GM19372 (cell line): ENCODE results near the gene CDH13.

Experiments used
- ATAC-seq: cut with Tn5 transposase; IDR thresholded peaks from one replicate; pipeline ENCODE4 v1.9.1; 2021; ENCODE audit warnings: mild to moderate bottlenecking, low read depth, moderate library complexity; ENCODE audit not compliant: unreplicated experiment

Gene CDH13

DNA sequence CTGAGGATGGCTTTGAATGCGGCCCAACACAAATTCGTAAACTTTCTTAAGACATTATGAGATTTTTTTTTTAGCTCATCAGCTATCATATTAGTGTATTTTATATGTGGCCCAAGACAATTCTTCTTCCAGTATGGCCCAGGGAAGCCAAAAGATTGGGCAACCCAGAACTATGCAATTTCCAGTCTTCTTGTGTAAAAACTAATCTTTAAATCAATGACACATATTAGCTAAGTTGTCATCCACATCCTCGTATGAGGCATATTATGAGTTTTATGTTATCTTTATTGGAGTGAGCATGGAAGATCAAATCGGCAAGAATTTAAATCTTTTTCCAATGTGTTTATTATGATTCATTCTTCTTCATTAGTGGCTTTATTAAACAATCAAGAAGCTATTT, 982.4 kb downstream of the CDH13 start:
- ATAC-seq = no peak

DNA sequence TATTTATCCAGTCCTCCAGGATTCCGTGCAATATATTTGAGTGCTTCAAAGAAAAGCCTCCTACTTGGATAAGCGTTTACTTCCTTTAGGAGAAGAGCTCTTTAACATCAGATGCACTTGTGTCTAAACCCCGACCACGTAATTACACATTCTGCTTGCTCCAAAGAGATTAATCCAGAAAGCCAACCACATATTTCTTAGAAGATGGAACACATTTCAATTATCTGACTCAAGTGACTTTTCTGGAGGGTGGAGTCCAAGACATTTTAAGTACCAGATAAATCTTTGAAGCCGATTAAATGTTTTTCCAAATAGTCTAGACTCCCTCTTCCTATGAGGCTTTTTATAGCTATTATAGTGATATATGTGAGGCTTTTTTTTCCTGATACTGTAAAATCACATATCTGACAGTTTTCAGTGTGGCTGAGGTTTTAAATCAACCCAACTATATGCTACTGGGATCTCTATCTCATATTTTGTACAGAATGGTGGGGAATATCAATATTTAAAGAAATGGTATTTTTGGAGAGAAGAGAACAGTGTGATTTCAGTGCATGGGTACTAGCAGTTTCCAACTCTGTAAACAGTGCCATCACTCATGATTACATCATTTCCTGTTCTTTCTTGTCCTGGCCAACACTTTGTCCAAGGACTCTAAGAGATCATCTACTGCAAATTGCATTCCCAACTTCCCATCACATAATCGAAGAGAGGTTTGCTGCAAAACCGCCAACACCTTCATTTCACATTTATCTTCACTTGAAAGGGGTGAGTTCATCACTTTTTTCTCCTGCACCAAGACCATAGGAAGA, 988.6 kb downstream of the CDH13 start:
- ATAC-seq = no peak

DNA sequence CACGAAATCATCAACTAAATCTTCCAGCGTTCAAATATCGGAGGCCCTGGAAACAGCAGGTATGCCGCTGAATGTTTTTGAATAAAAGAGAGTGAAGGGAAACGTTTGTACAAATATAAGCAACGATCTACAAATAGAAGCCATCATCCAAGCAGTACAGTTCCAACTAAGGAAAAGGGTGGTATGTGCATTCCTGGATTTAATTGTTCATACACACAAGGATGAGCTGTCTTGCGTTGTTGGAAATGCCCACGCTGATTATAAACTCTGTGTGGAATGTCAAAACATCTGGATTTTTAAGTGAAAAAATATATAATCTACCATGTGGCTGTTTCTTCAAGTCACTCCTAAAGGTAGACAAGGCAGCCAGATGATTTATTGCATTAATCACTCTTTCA, 989.2 kb downstream of the CDH13 start:
- no peak for ATAC-seq

DNA sequence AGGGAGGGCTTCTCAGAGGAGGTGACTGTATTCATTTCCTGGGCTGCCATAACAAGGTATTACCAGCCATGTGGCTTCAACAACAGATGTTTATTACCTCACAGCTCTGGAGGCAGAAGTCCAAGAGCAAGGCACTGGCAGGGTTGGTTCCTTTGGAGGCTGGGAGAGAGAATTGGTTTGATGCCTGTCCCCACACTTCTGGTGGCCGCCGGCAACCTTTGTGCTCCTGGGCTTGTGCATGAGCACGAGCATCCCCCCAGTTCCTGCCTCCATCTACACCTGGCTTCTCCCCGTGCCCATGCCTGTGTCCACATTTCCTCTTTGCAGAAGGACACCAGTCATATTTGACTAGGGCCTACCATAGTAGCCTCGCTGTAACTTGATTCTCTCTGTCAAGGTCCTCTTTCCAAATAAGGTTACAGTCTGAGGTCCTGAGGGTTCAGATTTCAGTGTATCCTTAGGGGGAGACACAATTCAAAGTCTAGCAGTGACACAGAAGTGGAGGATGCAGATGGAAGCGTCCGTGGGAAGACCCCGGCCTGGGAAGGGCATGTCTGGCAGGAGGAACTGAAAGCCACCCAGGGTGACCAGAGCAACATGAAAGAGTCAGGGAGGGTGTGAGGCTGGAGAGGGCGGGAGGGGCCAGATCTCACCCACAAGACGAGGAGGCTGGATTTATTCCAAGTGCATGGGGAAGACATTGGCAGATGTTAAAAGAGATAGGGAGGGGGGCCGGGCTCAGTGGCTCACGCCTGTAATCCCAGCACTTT, 992.8 kb downstream of the CDH13 start:
- ATAC-seq = no peak

DNA sequence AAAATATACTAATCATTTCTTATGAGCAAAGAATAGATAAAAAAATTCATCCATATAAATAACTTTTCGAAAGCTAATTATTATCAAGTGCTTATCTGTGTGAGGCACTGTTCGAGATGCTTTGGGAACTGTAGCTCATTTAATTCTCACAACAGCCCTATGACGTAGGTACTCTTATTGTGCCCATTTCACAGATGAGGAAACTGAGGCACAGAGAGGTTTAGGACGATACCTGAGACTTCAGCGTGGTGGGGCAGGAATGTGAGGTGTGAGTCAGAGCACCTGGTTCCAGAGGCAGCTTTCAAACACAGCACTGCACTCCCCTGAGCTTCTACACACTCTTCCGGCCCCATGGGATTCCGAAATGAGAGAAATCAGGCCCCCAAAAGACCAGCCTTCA, 995.2 kb downstream of the CDH13 start:
- no peak for ATAC-seq

DNA sequence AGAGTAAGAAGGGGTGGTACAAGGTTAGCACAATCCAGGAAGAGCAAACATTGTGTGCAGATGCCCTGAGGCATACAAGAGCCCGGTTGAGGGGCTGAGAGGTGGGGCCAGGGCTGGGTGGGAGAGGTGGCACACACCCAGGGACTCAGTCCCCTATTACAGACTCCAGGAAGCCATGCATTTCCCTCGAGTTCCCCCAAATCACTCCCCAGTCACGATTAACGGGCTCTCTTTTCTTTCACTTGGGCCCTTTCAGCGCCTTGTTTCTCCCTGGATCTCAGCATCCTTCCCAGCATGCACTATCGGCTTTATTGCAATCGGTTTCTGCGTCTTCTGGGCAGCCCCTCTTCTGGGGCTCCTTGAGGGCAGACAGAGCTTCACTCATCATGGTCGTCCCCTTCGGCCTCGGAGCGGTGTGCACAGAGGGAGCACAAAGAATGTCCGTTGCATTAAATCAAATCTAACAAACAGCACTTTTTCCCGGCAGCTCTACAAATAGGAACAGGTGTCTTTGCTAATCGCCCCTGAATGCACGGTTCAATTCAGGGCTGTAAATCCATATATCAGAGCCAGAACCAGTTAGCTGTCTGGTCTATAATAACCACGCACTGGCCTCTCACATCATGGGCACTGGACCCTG, 996.4 kb downstream of the CDH13 start:
- ATAC-seq = no peak

DNA sequence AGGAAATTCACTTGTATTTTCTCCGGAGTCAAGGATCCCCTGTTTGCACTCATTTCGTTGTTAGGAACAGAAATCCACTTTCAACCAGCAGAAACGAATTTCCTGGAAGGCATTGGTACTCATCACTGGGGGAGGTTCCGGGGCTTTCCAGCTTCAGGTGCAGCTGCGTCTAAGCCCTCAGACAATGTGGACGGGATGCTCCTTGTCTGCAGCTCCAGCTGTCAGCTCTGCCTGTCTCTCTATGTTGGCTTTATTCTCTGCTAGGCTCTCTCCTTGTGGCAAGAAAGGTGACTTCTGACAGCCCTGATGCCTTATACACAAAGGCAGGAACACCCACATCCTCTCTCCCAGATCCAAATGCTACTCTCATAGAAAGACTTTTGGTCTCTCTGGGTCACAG, 997.1 kb downstream of the CDH13 start:
- ATAC-seq = no peak

DNA sequence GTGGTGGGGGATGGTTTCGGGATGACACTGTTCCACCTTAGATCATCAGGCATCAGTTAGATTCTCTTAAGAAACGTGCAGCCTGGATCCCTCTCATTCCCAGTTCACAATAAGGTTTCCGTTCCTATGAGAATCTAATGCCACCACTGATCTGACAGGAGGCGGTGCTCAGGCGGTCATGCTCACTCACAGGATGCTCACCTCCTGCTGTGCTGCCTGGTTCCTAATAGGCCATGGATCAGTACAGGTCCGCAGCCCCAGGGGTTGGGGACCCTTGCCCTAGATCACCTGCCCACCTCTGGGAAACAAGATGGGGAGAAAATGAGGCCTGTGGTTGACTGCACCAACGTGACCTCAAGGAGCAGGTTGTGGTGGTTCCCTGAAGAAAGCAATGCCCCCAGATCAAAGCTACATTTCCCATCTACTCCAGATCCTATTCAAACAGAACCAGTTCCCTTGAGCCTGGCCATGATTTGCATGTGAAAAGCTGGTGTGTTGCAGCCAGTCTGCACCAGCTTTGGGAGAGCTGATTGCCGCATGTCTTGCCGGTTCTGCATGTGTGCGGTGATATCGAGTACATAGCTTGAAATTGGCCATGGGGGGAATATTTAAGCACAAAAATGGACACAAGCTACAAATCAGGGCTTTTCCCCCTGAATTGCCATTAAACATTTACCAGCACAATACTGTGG, 997.8 kb downstream of the CDH13 start:
- ATAC-seq = no peak

DNA sequence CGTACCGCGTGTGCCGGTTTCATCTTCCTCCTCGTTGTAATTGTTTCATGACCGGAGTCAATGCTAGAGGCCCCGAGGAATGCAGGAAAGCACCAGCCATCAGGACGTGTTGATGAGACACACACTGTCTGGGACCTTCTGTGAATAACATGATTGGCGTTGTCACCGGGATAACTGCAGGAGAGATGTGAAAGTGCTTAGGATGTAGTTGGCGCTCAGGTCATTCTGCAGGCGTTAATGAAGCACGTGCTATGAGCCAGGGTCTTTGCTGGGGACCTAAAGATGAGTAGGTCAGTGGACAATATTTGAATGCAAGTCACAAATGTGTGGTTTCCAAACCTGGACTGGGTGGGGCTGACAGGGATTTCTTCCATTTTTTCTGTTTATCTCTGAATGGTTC, 999.4 kb downstream of the CDH13 start:
- ATAC-seq = no peak

DNA sequence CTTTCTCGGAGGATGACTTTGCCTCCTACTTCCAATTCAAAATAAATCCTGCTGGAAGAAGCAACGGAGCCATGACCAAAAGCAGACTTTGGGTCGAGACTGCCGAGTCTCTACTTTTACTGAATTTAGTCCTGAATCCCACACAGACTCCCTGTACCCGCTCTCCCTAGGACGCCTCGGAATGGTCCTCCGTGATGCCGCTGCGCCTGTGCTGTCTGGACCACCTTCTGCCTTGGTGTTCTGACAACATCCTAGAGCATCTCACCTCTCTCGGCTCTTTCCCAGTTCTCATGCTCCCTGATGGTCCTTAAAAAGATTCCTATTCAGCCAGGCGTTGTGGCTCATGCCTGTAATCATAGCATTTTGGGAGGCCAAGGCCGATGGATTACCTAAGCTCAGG, 999.9 kb downstream of the CDH13 start:
- no peak for ATAC-seq

DNA sequence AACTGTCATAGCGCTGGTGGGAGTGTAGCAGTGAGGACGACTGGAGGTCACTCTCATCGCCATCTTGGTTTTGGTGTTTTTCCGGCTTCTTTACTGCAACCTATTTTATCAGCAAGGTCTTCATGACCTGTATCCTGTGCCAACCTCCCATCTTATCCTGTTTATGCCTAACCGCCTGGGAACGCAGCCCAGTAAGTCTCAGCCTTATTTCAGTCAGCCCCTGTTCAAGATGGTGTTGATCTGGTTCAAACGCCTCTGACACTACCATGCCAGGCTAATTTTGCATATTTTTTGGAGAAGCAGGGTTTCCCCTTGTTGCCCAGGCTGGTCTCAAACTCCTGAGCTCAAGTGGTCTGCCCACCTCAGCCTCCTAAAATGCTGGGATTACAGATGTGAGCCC, 1001.2 kb downstream of the CDH13 start:
- ATAC-seq = no peak

DNA sequence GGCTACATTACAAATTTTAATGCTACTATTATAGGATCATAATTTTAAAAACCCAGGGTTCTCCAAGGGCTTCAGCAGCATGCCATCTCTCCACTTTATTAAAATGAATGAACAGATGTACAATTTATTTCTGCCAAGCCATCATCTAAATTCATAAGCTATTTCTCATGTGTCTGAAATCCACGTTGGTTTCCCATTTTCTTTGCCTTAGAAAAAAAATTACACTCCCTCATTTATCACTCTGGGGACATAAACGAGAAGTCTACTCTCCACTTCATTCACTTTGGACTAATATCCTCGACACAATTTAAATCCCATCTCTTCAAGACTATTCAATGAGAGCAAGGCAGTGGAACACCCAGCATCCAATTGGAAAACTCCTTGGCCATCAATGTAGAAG, 1002.7 kb downstream of the CDH13 start:
- no peak for ATAC-seq

DNA sequence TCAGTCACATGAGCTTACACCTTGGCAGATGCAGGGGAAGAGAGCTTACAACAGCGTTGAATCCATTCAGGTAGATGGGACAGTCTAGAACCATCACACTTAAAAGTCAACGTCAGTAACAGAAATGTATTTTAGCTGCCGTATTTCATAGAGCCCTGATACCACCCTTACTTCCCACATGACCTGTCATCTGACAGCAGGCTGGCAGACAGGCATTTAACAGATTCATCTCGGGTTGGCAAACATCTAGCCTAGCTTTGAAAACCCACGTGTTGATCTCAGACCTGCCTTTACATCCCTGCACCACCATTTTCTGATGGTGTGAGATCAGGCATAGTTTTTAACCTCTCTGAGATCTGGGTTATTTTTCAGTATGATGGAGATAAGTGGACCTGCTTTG, 1003.1 kb downstream of the CDH13 start:
- no peak for ATAC-seq

DNA sequence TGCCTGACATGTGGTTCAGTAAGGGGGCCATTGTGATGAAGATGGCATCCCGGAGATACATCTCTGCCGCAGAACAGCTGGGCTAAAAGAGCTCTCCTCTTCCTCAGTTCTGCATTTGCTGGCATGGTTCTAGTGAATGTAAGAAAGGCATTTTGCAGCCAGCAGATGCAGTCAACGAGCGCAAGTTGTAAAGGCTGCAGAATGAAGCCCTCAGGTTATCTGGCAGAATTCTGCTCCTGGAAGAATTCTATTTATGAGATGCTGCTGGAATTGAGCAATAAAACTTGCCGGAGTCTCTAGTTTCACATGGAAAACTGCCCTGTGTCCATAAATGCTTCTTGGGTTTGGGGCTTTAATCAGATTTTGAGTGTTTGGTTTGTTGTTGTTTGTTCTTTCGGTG, 1004.2 kb downstream of the CDH13 start:
- ATAC-seq = no peak

DNA sequence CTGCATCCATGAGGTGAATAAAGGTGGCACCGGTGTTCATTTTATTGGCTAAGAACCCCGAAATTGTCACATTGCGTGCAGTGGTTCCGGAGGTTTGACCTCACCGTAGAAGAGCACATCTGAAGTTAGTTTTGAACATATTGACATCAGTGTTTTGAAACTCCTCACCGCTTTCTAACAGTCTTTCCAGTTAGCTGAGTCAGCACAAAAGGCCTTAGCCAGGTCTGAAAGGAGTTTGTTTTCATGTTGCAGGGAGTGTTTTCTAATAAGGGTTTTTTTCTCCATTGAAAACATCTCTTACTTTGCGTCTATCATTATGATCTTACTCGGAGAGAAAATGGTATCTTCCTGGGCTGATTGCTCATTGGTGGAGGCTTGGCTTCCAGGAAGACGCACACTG, 1006.5 kb downstream of the CDH13 start:
- no peak for ATAC-seq

DNA sequence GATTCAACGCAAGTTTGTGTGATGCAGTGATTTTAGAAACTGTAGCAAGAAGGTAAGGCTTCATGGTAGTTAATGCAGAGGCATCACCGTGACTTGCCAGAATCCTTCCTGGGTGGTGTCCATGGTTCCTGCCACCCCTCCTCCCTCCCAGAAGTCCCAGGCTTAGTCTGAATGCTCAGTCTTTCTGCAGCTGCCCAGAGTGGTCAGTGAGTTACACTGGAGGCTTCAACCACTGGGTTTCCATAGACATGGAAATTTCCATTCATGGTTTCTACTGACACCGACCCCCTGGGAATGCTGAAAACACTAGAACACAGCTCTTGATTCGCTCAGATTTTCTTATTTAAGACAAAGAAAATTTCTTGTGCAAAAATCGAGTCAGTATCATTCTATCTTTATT, 1021.6 kb downstream of the CDH13 start:
- no peak for ATAC-seq

DNA sequence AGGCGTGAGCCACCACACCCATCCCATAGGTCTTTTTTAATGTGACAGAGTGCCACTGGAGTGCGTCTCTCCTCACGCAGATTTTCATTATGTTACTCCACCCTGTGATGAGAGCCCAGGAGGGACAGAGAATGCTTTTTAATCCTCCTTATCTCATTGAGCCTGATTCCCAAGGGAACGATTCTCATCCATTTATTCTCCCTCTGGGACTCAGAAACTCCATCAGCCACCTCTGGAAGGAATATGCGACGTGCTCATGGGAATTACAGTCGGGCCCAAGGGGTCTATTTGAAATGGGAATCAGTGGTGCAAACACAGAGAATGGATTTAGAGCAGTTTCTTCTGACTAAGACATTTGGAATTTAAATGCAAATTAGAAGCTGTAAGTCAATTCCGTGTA, 1025.1 kb downstream of the CDH13 start:
- no peak for ATAC-seq

DNA sequence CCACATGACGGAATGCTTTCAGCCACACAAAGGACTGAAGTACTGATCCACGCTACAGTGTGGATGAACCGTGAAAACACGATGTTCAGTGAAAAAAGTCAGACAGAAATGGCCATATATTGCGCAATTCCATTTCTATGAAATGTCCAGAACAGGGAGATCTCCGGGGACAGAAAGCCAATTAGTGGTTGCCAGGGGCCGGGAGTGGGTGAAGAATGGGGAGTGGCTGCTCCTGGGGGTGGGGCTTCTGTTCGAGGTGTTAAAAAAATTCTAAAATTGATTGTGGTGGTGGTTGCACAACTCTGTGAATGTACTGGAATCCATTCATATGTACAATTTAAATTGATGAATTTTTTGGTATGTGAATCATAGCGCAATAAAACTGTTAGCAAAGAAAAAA, 1026.2 kb downstream of the CDH13 start:
- ATAC-seq = no peak

DNA sequence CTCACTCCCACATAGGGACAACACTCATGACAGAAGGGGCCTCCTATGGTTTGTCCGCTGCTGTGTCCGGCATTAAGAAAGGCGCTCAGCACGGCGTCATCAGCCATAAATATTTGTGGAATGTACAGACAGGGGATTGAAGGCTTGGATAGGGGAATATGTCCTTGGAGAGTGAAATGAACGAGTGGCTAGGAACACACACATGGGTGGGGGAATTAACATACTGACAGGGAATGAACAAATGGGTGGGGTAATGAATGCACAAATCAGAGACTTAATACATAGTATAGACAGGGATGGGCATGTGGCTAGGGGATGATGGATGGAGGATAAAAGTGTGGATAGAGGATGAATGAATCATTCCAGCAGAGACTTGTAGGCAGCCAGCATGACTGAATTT, 1027.0 kb downstream of the CDH13 start:
- ATAC-seq = no peak

DNA sequence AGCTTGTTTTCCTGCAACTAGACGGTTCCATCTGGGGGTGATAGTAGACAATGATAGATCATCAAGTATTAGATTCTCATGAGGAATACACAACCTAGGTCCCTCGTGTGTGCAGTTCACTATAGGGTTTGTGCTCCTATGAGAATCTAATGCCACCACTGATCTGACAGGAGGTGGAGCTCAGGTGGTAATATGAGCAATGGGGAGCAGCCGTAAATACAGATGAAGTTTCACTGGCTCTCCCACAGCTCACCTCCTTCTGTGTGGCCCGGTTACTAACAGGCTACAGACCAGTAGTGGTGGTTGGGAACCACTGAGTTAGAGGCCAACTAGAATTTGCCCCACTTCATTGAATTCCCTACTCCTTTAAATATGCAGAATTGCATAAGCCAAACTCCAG, 1033.5 kb downstream of the CDH13 start:
- no peak for ATAC-seq

DNA sequence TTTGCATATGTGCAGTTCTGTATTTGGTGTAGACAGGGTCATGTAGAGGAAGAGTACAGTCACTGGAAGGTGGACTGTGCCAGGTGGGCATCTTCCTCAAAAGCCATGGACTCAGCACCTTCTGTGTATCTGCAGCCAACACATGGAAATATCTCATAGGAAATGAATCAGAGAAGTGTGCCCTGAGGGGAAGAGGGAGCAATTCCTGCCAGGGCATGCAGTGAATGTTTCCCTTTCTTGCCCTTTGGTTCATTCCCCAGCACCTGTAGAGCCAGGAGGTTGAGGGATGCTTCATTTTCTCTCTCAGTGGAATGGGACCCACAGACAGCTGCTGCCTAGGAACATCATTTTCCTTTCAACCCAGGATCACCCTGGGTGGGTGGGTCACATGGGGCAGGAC, 1034.9 kb downstream of the CDH13 start:
- ATAC-seq = no peak
